ENCODE data around the gene STX2.

DNA sequence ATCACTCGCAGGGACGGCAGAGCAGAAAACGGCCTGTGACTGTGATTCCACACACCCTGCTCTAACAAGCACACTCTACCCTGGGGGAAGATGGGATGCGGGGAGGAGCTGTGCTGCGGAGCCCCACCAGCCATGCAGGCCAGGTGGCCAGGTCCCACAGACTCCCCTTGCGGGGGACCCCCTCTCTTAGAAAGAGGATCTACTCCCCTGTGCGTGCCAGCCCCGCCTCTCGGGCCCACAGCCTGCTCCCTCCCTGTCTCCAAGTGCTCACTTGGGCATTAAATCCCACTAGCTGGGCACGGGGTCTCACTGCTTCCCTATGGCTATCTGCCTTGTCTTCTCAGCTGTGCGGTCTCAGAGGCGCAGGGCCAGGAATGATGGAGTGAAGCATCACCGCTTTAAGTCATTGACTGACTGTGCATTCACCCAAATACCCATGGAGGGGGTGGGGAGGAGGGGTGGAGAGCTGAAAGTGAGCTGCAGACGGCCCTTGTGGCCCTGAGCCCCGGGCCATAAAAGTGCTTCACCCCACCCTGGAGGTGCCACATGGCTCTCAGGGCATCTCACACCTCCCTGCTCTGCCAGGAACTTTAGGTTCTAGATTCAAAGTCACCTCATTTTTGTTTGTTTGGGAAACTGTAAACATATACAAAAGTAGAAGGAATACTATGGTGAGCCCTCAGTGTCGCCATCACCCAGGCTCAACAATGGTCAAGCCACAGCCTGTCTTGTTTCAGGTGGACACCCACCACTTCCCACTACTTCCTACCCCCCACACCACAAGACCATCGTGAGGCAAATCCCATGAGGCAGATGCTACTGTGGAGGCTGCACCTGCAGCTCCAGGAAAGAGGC lies 9.4 kb downstream of the STX2 start:
- TF ChIP-seq POLR2A (IDR thresholded peaks at IDR 0.05), result no peak
- TF ChIP-seq, protein P1, sequence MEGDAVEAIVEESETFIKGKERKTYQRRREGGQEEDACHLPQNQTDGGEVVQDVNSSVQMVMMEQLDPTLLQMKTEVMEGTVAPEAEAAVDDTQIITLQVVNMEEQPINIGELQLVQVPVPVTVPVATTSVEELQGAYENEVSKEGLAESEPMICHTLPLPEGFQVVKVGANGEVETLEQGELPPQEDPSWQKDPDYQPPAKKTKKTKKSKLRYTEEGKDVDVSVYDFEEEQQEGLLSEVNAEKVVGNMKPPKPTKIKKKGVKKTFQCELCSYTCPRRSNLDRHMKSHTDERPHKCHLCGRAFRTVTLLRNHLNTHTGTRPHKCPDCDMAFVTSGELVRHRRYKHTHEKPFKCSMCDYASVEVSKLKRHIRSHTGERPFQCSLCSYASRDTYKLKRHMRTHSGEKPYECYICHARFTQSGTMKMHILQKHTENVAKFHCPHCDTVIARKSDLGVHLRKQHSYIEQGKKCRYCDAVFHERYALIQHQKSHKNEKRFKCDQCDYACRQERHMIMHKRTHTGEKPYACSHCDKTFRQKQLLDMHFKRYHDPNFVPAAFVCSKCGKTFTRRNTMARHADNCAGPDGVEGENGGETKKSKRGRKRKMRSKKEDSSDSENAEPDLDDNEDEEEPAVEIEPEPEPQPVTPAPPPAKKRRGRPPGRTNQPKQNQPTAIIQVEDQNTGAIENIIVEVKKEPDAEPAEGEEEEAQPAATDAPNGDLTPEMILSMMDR (IDR thresholded peaks at IDR 0.05 in 4 of 5, conservative IDR thresholded peaks at IDR 0.05 in 1 of 5), result no peak

Data from gastrocnemius medialis (tissue), 4 donors.